Caco-2 (cell line): ENCODE measurements around the gene DIO3. TPM values are rescaled to one million over a fixed set of nuclear protein-coding genes. Genes with fewer than 3 reads are reported as not detected.

Experiments
- BruUV-seq: library from RNA; stranded (reverse); fragments of 400-500 nt; replicated peaks from 2 replicates; lab custom pipeline; 2021; lab: Mats Ljungman, UMichigan
- CTCF ChIA-PET: fragments of 300-600 bp; sonication (Branson Sonifier 250); formaldehyde crosslinking; loops from one replicate; lab custom pipeline; 2022; ENCODE audit warnings: antibody characterized with exemption; lab: Charles Lee
- POLR2A ChIA-PET: fragments of 300-600 bp; sonication (Branson Sonifier 250); formaldehyde crosslinking; loops from one replicate; lab custom pipeline; 2022; ENCODE audit warnings: antibody characterized with exemption; lab: Charles Lee
- DNase-seq, 2 experiments: peaks; one replicate each; pipeline versions ENCODE4 v3.0.0 to v3.0.0-alpha.2; 2020 to 2022
- H3K27me3 ChIP-seq: replicated peaks from 2 replicates; pipeline ENCODE4 v1.6.0; 2011; ENCODE audit warnings: low read length; ENCODE audit not compliant: control insufficient read depth, insufficient read depth
- H3K36me3 ChIP-seq: 2 replicates; pipeline ENCODE4 v1.5.1; 2011; ENCODE audit warnings: low read length; ENCODE audit not compliant: control insufficient read depth, insufficient read depth
- H3K4me1 ChIP-seq: fragments of 250-450 bp; sonication (Bioruptor Pico); 2 replicates; pipeline ENCODE4 v1.5.1; 2020; ENCODE audit warnings: mild to moderate bottlenecking
- H3K4me3 ChIP-seq: 2 replicates; pipeline ENCODE4 v1.5.1; 2011; ENCODE audit warnings: low read depth, mild to moderate bottlenecking, control low read depth, low read length
- H3K9me3 ChIP-seq: fragments of 250-450 bp; sonication (Bioruptor Pico); 2 replicates; pipeline ENCODE4 v1.5.1; 2020; ENCODE audit warnings: mild to moderate bottlenecking, moderate library complexity
- H3K27ac Mint-ChIP-seq: one replicate; pipeline ENCODE4 v1.8.0; 2022; ENCODE audit warnings: mixed read lengths; ENCODE audit not compliant: unreplicated experiment
- H3K27me3 Mint-ChIP-seq: one replicate; pipeline ENCODE4 v1.8.0; 2022; ENCODE audit warnings: mixed read lengths; ENCODE audit not compliant: insufficient read depth, unreplicated experiment
- H3K36me3 Mint-ChIP-seq: one replicate; pipeline ENCODE4 v1.8.0; 2022; ENCODE audit warnings: mild to moderate bottlenecking, mixed read lengths; ENCODE audit not compliant: insufficient read depth, unreplicated experiment
- H3K4me1 Mint-ChIP-seq: one replicate; pipeline ENCODE4 v1.8.0; 2022; ENCODE audit warnings: low read depth, mixed read lengths; ENCODE audit not compliant: unreplicated experiment
- H3K4me3 Mint-ChIP-seq: one replicate; pipeline ENCODE4 v1.8.0; 2022; ENCODE audit warnings: mild to moderate bottlenecking, moderate library complexity, mixed read lengths; ENCODE audit not compliant: unreplicated experiment
- H3K9me3 Mint-ChIP-seq: one replicate; pipeline ENCODE4 v1.8.0; 2022; ENCODE audit warnings: mixed read lengths; ENCODE audit not compliant: unreplicated experiment
- CTCF ChIP-seq, 2 experiments: fragments of 200-600 bp in 1 of 2; IDR thresholded peaks; 1 replicate in 1 of 2; 2 replicates in 1 of 2; pipeline versions ENCODE4 v1.5.1 to v1.8.0; 2011 to 2022; ENCODE audit warnings: antibody characterized with exemption in 1 of 2, control low read depth in 1 of 2, inconsistent platforms in 1 of 2, low read depth in 1 of 2, low read length in 1 of 2, mild to moderate bottlenecking in 1 of 2, moderate library complexity in 1 of 2; ENCODE audit not compliant: insufficient read depth in 1 of 2, severe bottlenecking in 1 of 2, unreplicated experiment in 1 of 2
- intact Hi-C: fragments of 100-400 bp; cut with micrococcal nuclease; formaldehyde crosslinking; loops from one replicate; pipeline ENCODE4 v1.10.0; 2022; ENCODE audit not compliant: unreplicated experiment
- total RNA-seq: library from RNA; stranded (reverse); gene quantifications from 2 replicates; pipeline ENCODE4 v1.2.3, GENCODE V29; 2022

DIO3 gene
- total RNA-seq, 1 experiment from 2014 or later = 0.41 TPM

GRCh38 chr14:101537286-101537685 lies 24.0 kb upstream of the DIO3 start:
- Mint-ChIP-seq H3K27me3 (no peaks in the 10 kb centered on the region), H3K27ac (no peak overlapping the region), H3K4me3 (no peak overlapping the region), H3K36me3 (no peaks in the 10 kb centered on the region), H3K4me1 (peaks cover 4% of the 10 kb centered on the region), H3K9me3 (no peaks in the 10 kb centered on the region)
- H3K36me3 ChIP-seq = no peaks in the 10 kb centered on the region
- ChIA-PET CTCF (no interaction called here), POLR2A (no interaction called here)
- no TSS peak for BruUV-seq
- no peaks in the 10 kb centered on the region for H3K4me1 ChIP-seq
- intact Hi-C loops = no loop called here
- no peak for TF ChIP-seq CTCF (IDR thresholded peaks at IDR 0.05; ENCODE audit: insufficient read depth in 1 of 2, low read depth in 1 of 2, low read length in 1 of 2, severe bottlenecking in 1 of 2, unreplicated experiment in 1 of 2)
- DNase-seq = no peak
- H3K4me3 ChIP-seq = no peak overlapping the region
- H3K9me3 ChIP-seq = no peaks in the 10 kb centered on the region
- no peaks in the 10 kb centered on the region for H3K27me3 ChIP-seq

- ChIA-PET POLR2A (no interaction called here), CTCF (interaction anchor here (0.7 kb wide), 1 partner anchor 44 kb away, joined by 9 read pairs; no protein-coding TSS in a partner anchor)
- H3K4me1 ChIP-seq = 0 out of 2 replicates have a peak, but pooled peaks cover 4% of the 10 kb centered on the region
- H3K4me3 ChIP-seq = no peak overlapping the region
- H3K4me1 Mint-ChIP-seq = peaks cover 9% of the 10 kb centered on the region
- H3K27ac Mint-ChIP-seq = no peak overlapping the region
- no peaks in the 10 kb centered on the region for H3K9me3 Mint-ChIP-seq
- BruUV-seq = no TSS peak
- intact Hi-C loops = no loop called here
- TF ChIP-seq CTCF (IDR thresholded peaks at IDR 0.05; ENCODE audit: insufficient read depth in 1 of 2, low read depth in 1 of 2, low read length in 1 of 2, severe bottlenecking in 1 of 2, unreplicated experiment in 1 of 2) = no peak
- no peak for DNase-seq
- H3K9me3 ChIP-seq = no peaks in the 10 kb centered on the region
- H3K4me3 Mint-ChIP-seq = no peak overlapping the region
- H3K27me3 ChIP-seq = no peaks in the 10 kb centered on the region
- H3K36me3 Mint-ChIP-seq = no peaks in the 10 kb centered on the region
- no peaks in the 10 kb centered on the region for H3K36me3 ChIP-seq
- no peaks in the 10 kb centered on the region for H3K27me3 Mint-ChIP-seq
Observed at GRCh38 chr14:101538878-101539277, 22.4 kb upstream of the DIO3 start.

- TF ChIP-seq CTCF (IDR thresholded peaks at IDR 0.05; ENCODE audit: insufficient read depth in 1 of 2, low read depth in 1 of 2, low read length in 1 of 2, severe bottlenecking in 1 of 2, unreplicated experiment in 1 of 2) = no peak
Observed at GRCh38 chr14:101539880-101540279, 21.4 kb upstream of the DIO3 start.

More at GRCh38 chr14:101539880-101540279, 21.4 kb upstream of the DIO3 start:
- DNase-seq = no peak
- Histone ChIP-seq H3K27me3 (no peaks in the 10 kb centered on the region), H3K36me3 (no peaks in the 10 kb centered on the region), H3K9me3 (no peaks in the 10 kb centered on the region), H3K4me1 (0 out of 2 replicates have a peak, but pooled peaks cover 4% of the 10 kb centered on the region), H3K4me3 (no peak overlapping the region)
- peaks cover 9% of the 10 kb centered on the region for H3K4me1 Mint-ChIP-seq
- ChIA-PET CTCF (no interaction called here), POLR2A (no interaction called here)
- H3K27ac Mint-ChIP-seq = no peak overlapping the region
- H3K36me3 Mint-ChIP-seq = no peaks in the 10 kb centered on the region
- BruUV-seq = no TSS peak
- no peaks in the 10 kb centered on the region for H3K9me3 Mint-ChIP-seq
- H3K27me3 Mint-ChIP-seq = no peaks in the 10 kb centered on the region
- intact Hi-C loops = no loop called here
- H3K4me3 Mint-ChIP-seq = no peak overlapping the region
